Neuronal stem cell (in vitro differentiated cells): ENCODE results near the gene NRIP3.
A peak's percentile ranks its signal among the peaks of the same experiment; 100 is the strongest.

Experiments used
- DNase-seq: peaks from one replicate; pipeline ENCODE4 v3.0.0-alpha.2; 2013; ENCODE audit warnings: low spot score
- H2AFZ ChIP-seq: one replicate; pipeline ENCODE4 v1.6.1; 2013; ENCODE audit warnings: mild to moderate bottlenecking, low read length, inconsistent platforms
- H2AK5ac ChIP-seq: 2 replicates; pipeline ENCODE4 v1.6.1; 2013; ENCODE audit warnings: low read depth, mild to moderate bottlenecking, inconsistent platforms, low read length, moderate library complexity, mixed read lengths
- H2BK120ac ChIP-seq: 2 replicates; pipeline ENCODE4 v1.6.1; 2013; ENCODE audit warnings: low read depth, mild to moderate bottlenecking, inconsistent platforms, low read length, moderate library complexity, mixed read lengths
- H2BK12ac ChIP-seq: one replicate; pipeline ENCODE4 v1.6.1; 2013; ENCODE audit warnings: low read length, inconsistent platforms
- H2BK15ac ChIP-seq: 2 replicates; pipeline ENCODE4 v1.6.1; 2013; ENCODE audit warnings: mild to moderate bottlenecking, low read length, inconsistent platforms, mixed read lengths
- H2BK5ac ChIP-seq: one replicate; pipeline ENCODE4 v1.6.1; 2013; ENCODE audit warnings: inconsistent platforms, mild to moderate bottlenecking, low read length, moderate library complexity
- H3K14ac ChIP-seq: one replicate; pipeline ENCODE4 v1.6.1; 2013; ENCODE audit warnings: low read length, inconsistent platforms
- H3K18ac ChIP-seq: 2 replicates; pipeline ENCODE4 v1.6.1; 2013; ENCODE audit warnings: low read length, inconsistent platforms
- H3K23ac ChIP-seq: 2 replicates; pipeline ENCODE4 v1.6.1; 2013; ENCODE audit warnings: low read depth, mild to moderate bottlenecking, mixed read lengths, low read length, inconsistent platforms; ENCODE audit not compliant: poor library complexity
- H3K27ac ChIP-seq: replicated peaks from 3 replicates; pipeline ENCODE4 v1.5.1; 2013; ENCODE audit warnings: low read length, inconsistent platforms
- H3K27me3 ChIP-seq, 3 experiments: 2 replicates each; pipeline ENCODE4 v1.6.1; 2013; ENCODE audit warnings: low read length in 3 of 3, mild to moderate bottlenecking in 2 of 3, inconsistent platforms in 1 of 3, low read depth in 1 of 3, mixed read lengths in 1 of 3, moderate library complexity in 1 of 3; ENCODE audit not compliant: control insufficient read depth in 3 of 3, insufficient read depth in 3 of 3
- H3K36me3 ChIP-seq, 2 donors: replicated peaks in 1 of 2; 2 replicates each; pipeline ENCODE4 v1.6.1; 2013; ENCODE audit warnings: low read length in 2 of 2; ENCODE audit not compliant: control insufficient read depth in 2 of 2, insufficient read depth in 2 of 2
- H3K4ac ChIP-seq: 2 replicates; pipeline ENCODE4 v1.6.1; 2013; ENCODE audit warnings: inconsistent platforms, mild to moderate bottlenecking, low read length, moderate library complexity
- H3K4me1 ChIP-seq, 2 donors: 1 replicate in 1 of 2; 2 replicates in 1 of 2; pipeline ENCODE4 v1.6.1; 2013; ENCODE audit warnings: low read length in 2 of 2, low read depth in 1 of 2; ENCODE audit not compliant: control insufficient read depth in 2 of 2, insufficient read depth in 1 of 2
- H3K4me2 ChIP-seq: one replicate; pipeline ENCODE4 v1.6.1; 2013; ENCODE audit warnings: mild to moderate bottlenecking, low read length, inconsistent platforms; ENCODE audit not compliant: insufficient read depth, poor library complexity, severe bottlenecking
- H3K4me3 ChIP-seq, 2 donors: 2 replicates each; pipeline ENCODE4 v1.5.1; 2013; ENCODE audit warnings: low read length in 2 of 2, mild to moderate bottlenecking in 2 of 2, inconsistent platforms in 1 of 2, moderate library complexity in 1 of 2
- H3K79me1 ChIP-seq: one replicate; pipeline ENCODE4 v1.6.1; 2013; ENCODE audit warnings: low read depth, mild to moderate bottlenecking, inconsistent platforms, low read length, moderate library complexity
- H3K9ac ChIP-seq: one replicate; pipeline ENCODE4 v1.6.1; 2013; ENCODE audit warnings: mild to moderate bottlenecking, low read depth, low read length, inconsistent platforms; ENCODE audit not compliant: poor library complexity
- H3K9me3 ChIP-seq, 2 donors: replicated peaks in 1 of 2; 2 replicates each; pipeline versions ENCODE3 to v1.6.1; 2013; ENCODE audit warnings: low read length in 2 of 2, mild to moderate bottlenecking in 2 of 2, inconsistent platforms in 1 of 2, low read depth in 1 of 2, mixed read lengths in 1 of 2, moderate library complexity in 1 of 2; ENCODE audit not compliant: control insufficient read depth in 2 of 2, insufficient read depth in 1 of 2
- H4K8ac ChIP-seq: one replicate; pipeline ENCODE4 v1.6.1; 2013; ENCODE audit warnings: low read depth, mild to moderate bottlenecking, inconsistent platforms, low read length, moderate library complexity
- H4K91ac ChIP-seq: one replicate; pipeline ENCODE4 v1.6.1; 2013; ENCODE audit warnings: low read length, low read depth, mild to moderate bottlenecking, inconsistent platforms; ENCODE audit not compliant: poor library complexity
- whole genome bisulfite sequencing, 2 donors: extraction: QIAGEN DNeasy Blood & Tissue Kit; methylation state at CpG; one replicate each; pipeline ENCODE4 v1.1.7; 2013; ENCODE audit warnings: missing lambda C conversion rate in 2 of 2, mixed read lengths in 1 of 2; ENCODE audit not compliant: insufficient read length in 2 of 2, insufficient replicate concordance in 1 of 2; ENCODE audit errors: extremely low coverage in 2 of 2; 5-methylcytosine and 5-hydroxymethylcytosine counted together

Gene NRIP3

DNA sequence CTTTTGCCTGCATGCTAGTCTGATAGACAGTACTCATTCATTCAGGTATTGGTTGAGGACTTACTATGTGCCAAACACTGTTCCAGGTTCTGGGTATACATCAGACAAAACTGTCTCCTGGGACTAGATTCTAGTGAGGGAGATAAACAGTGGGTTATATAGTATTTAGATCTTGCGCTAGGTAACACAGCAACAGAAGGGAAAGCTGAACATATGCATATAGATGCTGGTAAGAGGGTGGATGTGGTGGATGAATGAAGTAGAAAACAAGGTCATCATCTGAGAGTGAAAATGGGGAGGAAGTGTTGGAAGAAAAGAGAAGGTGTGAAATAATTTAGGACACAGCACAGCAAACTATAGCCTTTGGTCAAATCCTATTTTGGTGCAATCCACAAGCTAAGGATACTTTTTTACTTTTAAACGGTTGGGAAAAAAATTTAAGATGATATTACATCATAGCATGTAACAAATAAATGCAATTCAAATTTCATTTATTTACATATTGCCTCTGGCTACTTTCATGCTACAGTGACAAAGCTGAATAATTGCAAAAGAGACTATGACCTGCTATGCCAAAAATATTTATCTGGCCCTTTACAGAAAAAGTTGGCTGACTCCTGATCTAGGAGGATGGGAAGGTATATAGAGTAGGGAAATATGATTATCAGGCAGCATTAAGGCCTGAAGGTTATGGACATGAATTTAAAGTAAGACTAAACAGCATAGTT, 32.4 kb downstream of the NRIP3 start:
- Histone ChIP-seq H3K18ac (no peak overlapping the region), H4K91ac (no peak overlapping the region), H3K14ac (no peak overlapping the region), H2AK5ac (no peak overlapping the region), H2AFZ (no peak overlapping the region), H2BK12ac (no peak overlapping the region), H2BK5ac (no peak overlapping the region), H3K9me3 (no peaks in the 10 kb centered on the region), H3K36me3 (peaks cover 0 to 5% of the 10 kb centered on the region in 2 donors), H3K4me3 (no peak overlapping the region), H3K9ac (no peak overlapping the region), H3K4me1 (no peaks in the 10 kb centered on the region), H3K27ac (no peak overlapping the region), H4K8ac (no peak overlapping the region), H3K4ac (no peak overlapping the region), H2BK120ac (no peak overlapping the region), H3K23ac (no peak overlapping the region), H3K27me3 (no peaks in the 10 kb centered on the region), H2BK15ac (no peak overlapping the region), H3K4me2 (no peak overlapping the region), H3K79me1 (no peaks in the 10 kb centered on the region)
- no peak for DNase-seq
- no CpG with 5 or more reads among the region's 2 CpGs for WGBS, 2 donors

- Histone ChIP-seq H3K18ac (no peak overlapping the region), H3K27me3 (no peaks in the 10 kb centered on the region), H2AFZ (no peak overlapping the region), H2BK15ac (no peak overlapping the region), H3K14ac (no peak overlapping the region), H3K79me1 (no peaks in the 10 kb centered on the region), H3K27ac (no peak overlapping the region), H3K4me2 (no peak overlapping the region), H3K23ac (no peak overlapping the region), H2AK5ac (no peak overlapping the region), H4K8ac (no peak overlapping the region), H2BK12ac (no peak overlapping the region), H3K4me3 (no peak overlapping the region), H3K4ac (no peak overlapping the region), H2BK120ac (no peak overlapping the region), H3K9ac (no peak overlapping the region), H4K91ac (no peak overlapping the region), H3K9me3 (no peaks in the 10 kb centered on the region), H2BK5ac (no peak overlapping the region), H3K36me3 (peaks cover 0 to 5% of the 10 kb centered on the region in 2 donors), H3K4me1 (peaks cover 3 to 8% of the 10 kb centered on the region in 2 donors)
- WGBS, 2 donors = no CpG with 5 or more reads among the region's 8 CpGs
- DNase-seq = no peak
Observed at GRCh38 chr11:8967184-8967583, 36.6 kb downstream of the NRIP3 start.

GRCh38 chr11:8964324-8965320, 39.2 kb downstream of the NRIP3 start, which contains the start of gene TMEM9B:
TMEM9B (minus strand) TSS chr11:8964442; CDS start chr11:8964313, 129 bp downstream.
- peak within 1 kb of the TSS; percentile 95 to 99 for H3K4me3 ChIP-seq
- peak within 1 kb of the TSS; percentile 97 for H3K4me2 ChIP-seq
- no CpG with 5 or more reads among the region's 67 CpGs for WGBS, 2 donors
- no peak within 1 kb of the TSS for H2BK120ac ChIP-seq
- H2BK12ac ChIP-seq = no peak within 1 kb of the TSS
- no peaks in the 10 kb centered on the region for H3K79me1 ChIP-seq
- H4K8ac ChIP-seq = peak within 1 kb of the TSS; percentile 55
- H3K4me1 ChIP-seq = peaks cover 3 to 10% of the 10 kb centered on the region in 2 donors
- H4K91ac ChIP-seq = no peak within 1 kb of the TSS
- no peaks in the 10 kb centered on the region for H3K9me3 ChIP-seq
- peak within 1 kb of the TSS; percentile 89 for H3K18ac ChIP-seq
- peak within 1 kb of the TSS; percentile 49 for H2BK15ac ChIP-seq
- no peak within 1 kb of the TSS for H2AK5ac ChIP-seq
- peak within 1 kb of the TSS; percentile 90 for H3K27ac ChIP-seq
- peak; percentile 76 for DNase-seq
- H2BK5ac ChIP-seq = peak within 1 kb of the TSS; percentile 27
- no peaks in the 10 kb centered on the region for H3K27me3 ChIP-seq
- peak within 1 kb of the TSS; percentile 100 for H2AFZ ChIP-seq
- peak within 1 kb of the TSS; percentile 50 for H3K14ac ChIP-seq
- peak within 1 kb of the TSS; percentile 92 for H3K9ac ChIP-seq
- no peak within 1 kb of the TSS for H3K4ac ChIP-seq
- H3K23ac ChIP-seq = peak within 1 kb of the TSS; percentile 90
- peaks cover 0 to 5% of the 10 kb centered on the region in 2 donors for H3K36me3 ChIP-seq
